Calu3 (cell line): Measurements from ENCODE around the gene PDE9A. TPM values are rescaled to one million over a fixed set of nuclear protein-coding genes. Genes with fewer than 3 reads are reported as not detected.
"Not testable (repeated sequence)": the region's sequence is repeated elsewhere in the genome, so short reads cannot be mapped to it uniquely, and the experiment has no call there.

Experiments
- BruUV-seq: library from RNA; stranded (reverse); fragments of 400-500 nt; replicated peaks from 2 replicates; lab custom pipeline; 2021; lab: Mats Ljungman, UMichigan
- CTCF ChIA-PET: fragments of 300-600 bp; sonication (Branson Sonifier 250); formaldehyde crosslinking; loops from one replicate; lab custom pipeline; 2022; ENCODE audit warnings: antibody characterized with exemption; lab: Charles Lee
- DNase-seq: peaks from one replicate; pipeline ENCODE4 v3.0.0; 2022
- H3K27ac Mint-ChIP-seq: one replicate; pipeline ENCODE4 v1.8.0; 2022; ENCODE audit warnings: mixed read lengths; ENCODE audit not compliant: unreplicated experiment
- H3K27me3 Mint-ChIP-seq: one replicate; pipeline ENCODE4 v1.8.0; 2022; ENCODE audit warnings: mixed read lengths; ENCODE audit not compliant: unreplicated experiment
- H3K36me3 Mint-ChIP-seq: one replicate; pipeline ENCODE4 v1.8.0; 2022; ENCODE audit warnings: mild to moderate bottlenecking, moderate library complexity, mixed read lengths; ENCODE audit not compliant: insufficient read depth, unreplicated experiment
- H3K4me1 Mint-ChIP-seq: one replicate; pipeline ENCODE4 v1.8.0; 2022; ENCODE audit warnings: mild to moderate bottlenecking, low read depth, mixed read lengths; ENCODE audit not compliant: unreplicated experiment
- H3K4me3 Mint-ChIP-seq: one replicate; pipeline ENCODE4 v1.8.0; 2022; ENCODE audit warnings: mild to moderate bottlenecking, low read depth, moderate library complexity, mixed read lengths; ENCODE audit not compliant: unreplicated experiment
- H3K9me3 Mint-ChIP-seq: one replicate; pipeline ENCODE4 v1.8.0; 2022; ENCODE audit warnings: low read depth, mixed read lengths; ENCODE audit not compliant: unreplicated experiment
- CTCF ChIP-seq: fragments of 200-600 bp; IDR thresholded peaks from one replicate; pipeline ENCODE4 v1.8.0; 2022; ENCODE audit warnings: antibody characterized with exemption; ENCODE audit not compliant: unreplicated experiment
- intact Hi-C: fragments of 100-400 bp; cut with micrococcal nuclease; formaldehyde crosslinking; loops from one replicate; pipeline ENCODE4 v1.10.0; 2022; ENCODE audit not compliant: unreplicated experiment
- total RNA-seq: library from RNA; stranded (reverse); gene quantifications from 2 replicates; pipeline ENCODE4 v1.2.3, GENCODE V29; 2022

Gene PDE9A
- total RNA-seq, 1 experiment from 2014 or later, result 10.9 TPM

GRCh38 chr21:42614396-42614795 is 39.0 kb upstream of the PDE9A start:
- H3K4me1 Mint-ChIP-seq, result no peaks in the 10 kb centered on the region
- H3K9me3 Mint-ChIP-seq, result no peaks in the 10 kb centered on the region
- no peak for TF ChIP-seq CTCF
- H3K4me3 Mint-ChIP-seq, result no peak overlapping the region
- H3K36me3 Mint-ChIP-seq, result no peaks in the 10 kb centered on the region
- H3K27ac Mint-ChIP-seq, result no peak overlapping the region
- CTCF ChIA-PET, result interaction anchor here (1.2 kb wide), 1 partner anchor 21 kb away, joined by 3 read pairs; no protein-coding TSS in a partner anchor
- DNase-seq, result no peak
- peaks cover 12% of the 10 kb centered on the region for H3K27me3 Mint-ChIP-seq
- no TSS peak for BruUV-seq
- intact Hi-C loops, result no loop called here

GRCh38 chr21:42614811-42615351 is 38.5 kb upstream of the PDE9A start:
- H3K4me3 Mint-ChIP-seq, result no peak overlapping the region
- no peaks in the 10 kb centered on the region for H3K36me3 Mint-ChIP-seq
- CTCF ChIA-PET, result interaction anchor here (1.2 kb wide), 1 partner anchor 22 kb away, joined by 3 read pairs; no protein-coding TSS in a partner anchor
- H3K27ac Mint-ChIP-seq, result no peak overlapping the region
- peak; percentile 63 for DNase-seq
- peaks cover 12% of the 10 kb centered on the region for H3K27me3 Mint-ChIP-seq
- no peak for TF ChIP-seq CTCF
- H3K9me3 Mint-ChIP-seq, result no peaks in the 10 kb centered on the region
- H3K4me1 Mint-ChIP-seq, result no peaks in the 10 kb centered on the region
- intact Hi-C loops, result no loop called here
- BruUV-seq, result no TSS peak

- H3K4me3 Mint-ChIP-seq, intact Hi-C loops, H3K27ac Mint-ChIP-seq, H3K9me3 Mint-ChIP-seq, H3K4me1 Mint-ChIP-seq, DNase-seq, BruUV-seq, H3K36me3 Mint-ChIP-seq: not testable (repeated sequence)
- H3K27me3 Mint-ChIP-seq, result peaks cover 12% of the 10 kb centered on the region
- CTCF ChIA-PET, result interaction anchor here (1.2 kb wide), 1 partner anchor 22 kb away, joined by 3 read pairs; no protein-coding TSS in a partner anchor
Measured at GRCh38 chr21:42615377-42615776, 38.0 kb upstream of the PDE9A start.

- no peak overlapping the region for H3K4me3 Mint-ChIP-seq
- no peaks in the 10 kb centered on the region for H3K4me1 Mint-ChIP-seq
- CTCF ChIA-PET, result no interaction called here
- BruUV-seq, result no TSS peak
- DNase-seq, result no peak
- intact Hi-C loops, result no loop called here
- no peaks in the 10 kb centered on the region for H3K9me3 Mint-ChIP-seq
- H3K27ac Mint-ChIP-seq, result no peak overlapping the region
- TF ChIP-seq CTCF, result no peak
- no peaks in the 10 kb centered on the region for H3K36me3 Mint-ChIP-seq
- peaks cover 12% of the 10 kb centered on the region for H3K27me3 Mint-ChIP-seq
Measured at GRCh38 chr21:42615924-42616323, 37.5 kb upstream of the PDE9A start.

- no peaks in the 10 kb centered on the region for H3K4me1 Mint-ChIP-seq
- DNase-seq, result no peak
- no peak overlapping the region for H3K27ac Mint-ChIP-seq
- H3K4me3 Mint-ChIP-seq, result no peak overlapping the region
- no TSS peak for BruUV-seq
- H3K27me3 Mint-ChIP-seq, result peaks cover 12% of the 10 kb centered on the region
- CTCF ChIA-PET, result no interaction called here
- TF ChIP-seq CTCF, result no peak
- H3K9me3 Mint-ChIP-seq, result no peaks in the 10 kb centered on the region
- intact Hi-C loops, result no loop called here
- no peaks in the 10 kb centered on the region for H3K36me3 Mint-ChIP-seq
Measured at GRCh38 chr21:42616446-42616845, 37.0 kb upstream of the PDE9A start.
